ENCODE measurements around the gene HSF2BP. TPM values are rescaled to one million over a fixed set of nuclear protein-coding genes. Genes with fewer than 3 reads are reported as not detected.
"Not testable (repeated sequence)": the region's sequence is repeated elsewhere in the genome, so short reads cannot be mapped to it uniquely, and the experiment has no call there.

Gene HSF2BP
- total and polyA plus RNA-seq, 2 donors (not counting 1 experiment from before 2014, with no cell fraction given): 0.49 TPM

GRCh38 chr21:43510669-43511068 is 148.6 kb downstream of the HSF2BP start:
- H4K20me1 ChIP-seq (ENCODE audit: control insufficient read depth, insufficient read depth, low read length, poor library complexity, severe bottlenecking); H3K36me3 ChIP-seq (replicated peaks in 1 of 2; ENCODE audit: control extremely low read depth in 1 of 2, control insufficient read depth in 1 of 2, extremely low read depth in 1 of 2, insufficient read depth in 2 of 2, low read length in 1 of 2); H3K4me1 ChIP-seq (ENCODE audit: control insufficient read depth in 2 of 2, insufficient read depth in 2 of 2, low read length in 2 of 2); H3K9me3 Mint-ChIP-seq (ENCODE audit: insufficient read depth); H3K27ac ChIP-seq (ENCODE audit: low read length in 2 of 2); H3K4me2 ChIP-seq (replicated peaks; ENCODE audit: low read depth, low read length, poor library complexity, severe bottlenecking); H3K4me3 ChIP-seq (ENCODE audit: control extremely low read depth in 1 of 5, extremely low read depth in 1 of 5, insufficient read depth in 1 of 5, low read depth in 2 of 5, low read length in 4 of 5); H2AFZ ChIP-seq (ENCODE audit: insufficient read depth, low read depth, low read length, poor library complexity, severe bottlenecking); H3K79me2 ChIP-seq (ENCODE audit: control insufficient read depth, insufficient read depth, low read length); POLR2A ChIA-PET; intact Hi-C loops (cut with micrococcal nuclease); H3K27ac Mint-ChIP-seq; H3K9ac ChIP-seq (ENCODE audit: low read length); DNase-seq; H3K27me3 Mint-ChIP-seq; H3K4me1 Mint-ChIP-seq; H3K27me3 ChIP-seq (replicated peaks in 1 of 4; ENCODE audit: control extremely low read depth in 1 of 4, control insufficient read depth in 3 of 4, insufficient read depth in 4 of 4, low read length in 3 of 4); H3K4me3 Mint-ChIP-seq; CTCF ChIA-PET; H3K9me3 ChIP-seq (ENCODE audit: control extremely low read depth in 1 of 3, control insufficient read depth in 2 of 3, insufficient read depth in 1 of 3, low read length in 2 of 3): not testable (repeated sequence)
- ATAC-seq (ENCODE audit: low read depth): peak; percentile 49
- no CpG with 5 or more reads among the region's 3 CpGs for WGBS (ENCODE audit: insufficient coverage)

- H3K36me3 ChIP-seq (replicated peaks in 1 of 2; ENCODE audit: control extremely low read depth in 1 of 2, control insufficient read depth in 1 of 2, extremely low read depth in 1 of 2, insufficient read depth in 2 of 2, low read length in 1 of 2); H3K9ac ChIP-seq (ENCODE audit: low read length); H3K9me3 Mint-ChIP-seq (ENCODE audit: insufficient read depth); H3K4me2 ChIP-seq (replicated peaks; ENCODE audit: low read depth, low read length, poor library complexity, severe bottlenecking); H3K27ac Mint-ChIP-seq; H3K27ac ChIP-seq (ENCODE audit: low read length in 2 of 2); H3K4me1 ChIP-seq (ENCODE audit: control insufficient read depth in 2 of 2, insufficient read depth in 2 of 2, low read length in 2 of 2); POLR2A ChIA-PET; H3K27me3 Mint-ChIP-seq; ATAC-seq (ENCODE audit: low read depth); H3K27me3 ChIP-seq (replicated peaks in 1 of 4; ENCODE audit: control extremely low read depth in 1 of 4, control insufficient read depth in 3 of 4, insufficient read depth in 4 of 4, low read length in 3 of 4); H3K9me3 ChIP-seq (ENCODE audit: control extremely low read depth in 1 of 3, control insufficient read depth in 2 of 3, insufficient read depth in 1 of 3, low read length in 2 of 3); H4K20me1 ChIP-seq (ENCODE audit: control insufficient read depth, insufficient read depth, low read length, poor library complexity, severe bottlenecking); H3K4me3 ChIP-seq (ENCODE audit: control extremely low read depth in 1 of 5, extremely low read depth in 1 of 5, insufficient read depth in 1 of 5, low read depth in 2 of 5, low read length in 4 of 5); H2AFZ ChIP-seq (ENCODE audit: insufficient read depth, low read depth, low read length, poor library complexity, severe bottlenecking); intact Hi-C loops (cut with micrococcal nuclease); H3K79me2 ChIP-seq (ENCODE audit: control insufficient read depth, insufficient read depth, low read length); DNase-seq; H3K4me1 Mint-ChIP-seq; H3K4me3 Mint-ChIP-seq; CTCF ChIA-PET: not testable (repeated sequence)
- no CpG with 5 or more reads among the region's 13 CpGs for WGBS (ENCODE audit: insufficient coverage)
Observed at GRCh38 chr21:43503892-43504291, 155.4 kb downstream of the HSF2BP start.

- H3K4me3 Mint-ChIP-seq; H3K4me1 Mint-ChIP-seq; CTCF ChIA-PET; H3K4me2 ChIP-seq (replicated peaks; ENCODE audit: low read depth, low read length, poor library complexity, severe bottlenecking); POLR2A ChIA-PET; intact Hi-C loops (cut with micrococcal nuclease); H3K9me3 Mint-ChIP-seq (ENCODE audit: insufficient read depth); H3K36me3 ChIP-seq (replicated peaks in 1 of 2; ENCODE audit: control extremely low read depth in 1 of 2, control insufficient read depth in 1 of 2, extremely low read depth in 1 of 2, insufficient read depth in 2 of 2, low read length in 1 of 2); H3K27ac Mint-ChIP-seq; H3K27ac ChIP-seq (ENCODE audit: low read length in 2 of 2); DNase-seq; H3K9me3 ChIP-seq (ENCODE audit: control extremely low read depth in 1 of 3, control insufficient read depth in 2 of 3, insufficient read depth in 1 of 3, low read length in 2 of 3); H3K79me2 ChIP-seq (ENCODE audit: control insufficient read depth, insufficient read depth, low read length); H3K9ac ChIP-seq (ENCODE audit: low read length); H3K4me3 ChIP-seq (ENCODE audit: control extremely low read depth in 1 of 5, extremely low read depth in 1 of 5, insufficient read depth in 1 of 5, low read depth in 2 of 5, low read length in 4 of 5); H3K4me1 ChIP-seq (ENCODE audit: control insufficient read depth in 2 of 2, insufficient read depth in 2 of 2, low read length in 2 of 2); H3K27me3 Mint-ChIP-seq; H2AFZ ChIP-seq (ENCODE audit: insufficient read depth, low read depth, low read length, poor library complexity, severe bottlenecking); H4K20me1 ChIP-seq (ENCODE audit: control insufficient read depth, insufficient read depth, low read length, poor library complexity, severe bottlenecking); H3K27me3 ChIP-seq (replicated peaks in 1 of 4; ENCODE audit: control extremely low read depth in 1 of 4, control insufficient read depth in 3 of 4, insufficient read depth in 4 of 4, low read length in 3 of 4): not testable (repeated sequence)
- peak; percentile 89 for ATAC-seq (ENCODE audit: low read depth)
- no CpG with 5 or more reads among the region's 15 CpGs for WGBS (ENCODE audit: insufficient coverage)
Observed at GRCh38 chr21:43503075-43503750, 156.1 kb downstream of the HSF2BP start.

GRCh38 chr21:43502407-43503071 is 156.7 kb downstream of the HSF2BP start:
- H3K4me3 ChIP-seq (ENCODE audit: control extremely low read depth in 1 of 5, extremely low read depth in 1 of 5, insufficient read depth in 1 of 5, low read depth in 2 of 5, low read length in 4 of 5); H3K27me3 Mint-ChIP-seq; H3K9me3 ChIP-seq (ENCODE audit: control extremely low read depth in 1 of 3, control insufficient read depth in 2 of 3, insufficient read depth in 1 of 3, low read length in 2 of 3); H3K27ac Mint-ChIP-seq; H3K4me2 ChIP-seq (replicated peaks; ENCODE audit: low read depth, low read length, poor library complexity, severe bottlenecking); DNase-seq; H3K36me3 ChIP-seq (replicated peaks in 1 of 2; ENCODE audit: control extremely low read depth in 1 of 2, control insufficient read depth in 1 of 2, extremely low read depth in 1 of 2, insufficient read depth in 2 of 2, low read length in 1 of 2); H3K4me1 Mint-ChIP-seq; H3K27ac ChIP-seq (ENCODE audit: low read length in 2 of 2); CTCF ChIA-PET; H3K27me3 ChIP-seq (replicated peaks in 1 of 4; ENCODE audit: control extremely low read depth in 1 of 4, control insufficient read depth in 3 of 4, insufficient read depth in 4 of 4, low read length in 3 of 4); ATAC-seq (ENCODE audit: low read depth); H3K4me1 ChIP-seq (ENCODE audit: control insufficient read depth in 2 of 2, insufficient read depth in 2 of 2, low read length in 2 of 2); H2AFZ ChIP-seq (ENCODE audit: insufficient read depth, low read depth, low read length, poor library complexity, severe bottlenecking); H3K9ac ChIP-seq (ENCODE audit: low read length); intact Hi-C loops (cut with micrococcal nuclease); POLR2A ChIA-PET; H3K9me3 Mint-ChIP-seq (ENCODE audit: insufficient read depth); H3K79me2 ChIP-seq (ENCODE audit: control insufficient read depth, insufficient read depth, low read length); H3K4me3 Mint-ChIP-seq; H4K20me1 ChIP-seq (ENCODE audit: control insufficient read depth, insufficient read depth, low read length, poor library complexity, severe bottlenecking): not testable (repeated sequence)
- WGBS (ENCODE audit: insufficient coverage): no CpG with 5 or more reads among the region's 23 CpGs
